Lower lobe of right lung (tissue), 2 donors: ENCODE measurements around the gene ENOX1. TPM values are rescaled to one million over a fixed set of nuclear protein-coding genes. Genes with fewer than 3 reads are reported as not detected.

Source experiments
- ATAC-seq, 2 donors: fragments of 200-7000 bp; cut with Tn5 transposase; one replicate each; pipeline ENCODE4 v1.9.1; 2020 to 2022; ENCODE audit warnings: mild to moderate bottlenecking in 2 of 2, moderate library complexity in 2 of 2
- DNase-seq: peaks from one replicate; pipeline ENCODE4 v3.0.0-alpha.2; 2020
- H3K27ac ChIP-seq: fragments of 200-600 bp; one replicate; pipeline ENCODE4 v1.8.0; 2022
- H3K27me3 ChIP-seq: fragments of 200-600 bp; one replicate; pipeline ENCODE4 v1.8.0; 2022; ENCODE audit warnings: low read depth
- H3K36me3 ChIP-seq: fragments of 200-600 bp; one replicate; pipeline ENCODE4 v1.8.0; 2022; ENCODE audit warnings: mild to moderate bottlenecking
- H3K4me1 ChIP-seq: fragments of 200-600 bp; one replicate; pipeline ENCODE4 v1.8.0; 2022
- H3K4me3 ChIP-seq: fragments of 200-600 bp; one replicate; pipeline ENCODE4 v1.8.0; 2022; ENCODE audit warnings: mild to moderate bottlenecking
- H3K9me3 ChIP-seq: fragments of 200-600 bp; one replicate; pipeline ENCODE4 v1.8.0; 2022
- CTCF ChIP-seq: fragments of 200-600 bp; IDR thresholded peaks from one replicate; pipeline ENCODE4 v1.8.0; 2022; ENCODE audit warnings: antibody characterized with exemption, mild to moderate bottlenecking
- intact Hi-C: fragments of 100-400 bp; cut with DNase I; formaldehyde crosslinking; loops from one replicate; pipeline ENCODE4 v1.11.0; 2022
- total RNA-seq: library from RNA; stranded (reverse); fragmentation: NEBNext Ultra II Directional; extraction: Animal tissue kit (Norgen Biotek cat#: 25700); gene quantifications from one replicate; pipeline ENCODE4 v1.2.1, GENCODE V29; 2021
- donor health status: DM: no; HTN: yes; CAD: no; lungs with severe emphysema.

The ENOX1 gene
- total RNA-seq, 1 donor from 2014 or later: 2.0 TPM

GRCh38 chr13:43397111-43397510, 389.7 kb downstream of the ENOX1 start:
- no peaks in the 10 kb centered on the region for H3K4me1 ChIP-seq
- ATAC-seq (no peak), DNase-seq (no peak)
- H3K4me3 ChIP-seq: no peak overlapping the region
- intact Hi-C loops: no loop called here
- H3K9me3 ChIP-seq: no peaks in the 10 kb centered on the region
- H3K36me3 ChIP-seq: no peaks in the 10 kb centered on the region
- no peaks in the 10 kb centered on the region for H3K27me3 ChIP-seq
- TF ChIP-seq CTCF: no peak
- no peak overlapping the region for H3K27ac ChIP-seq

- intact Hi-C loops: no loop called here
These were observed 395.7 kb downstream of the ENOX1 start for GRCh38 chr13:43391036-43391435.

DNA sequence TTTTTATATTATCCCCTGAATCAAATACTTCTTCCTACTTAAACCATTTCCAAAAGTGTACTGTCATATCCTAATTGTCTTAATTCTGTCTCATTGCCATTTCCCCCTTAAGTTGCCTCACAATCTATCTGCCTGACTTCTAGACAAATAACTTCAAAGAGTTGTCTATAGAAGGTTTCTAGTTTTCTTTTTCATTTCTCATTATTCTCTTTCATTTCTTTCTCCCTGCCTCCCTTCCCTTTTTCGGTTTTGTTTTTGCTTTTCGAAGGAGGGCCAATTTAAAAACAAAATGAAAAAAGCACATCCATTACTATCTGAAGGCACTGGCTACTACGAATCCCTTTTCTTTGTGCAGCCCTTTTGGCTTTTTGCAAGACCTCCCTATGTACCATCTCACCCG, 396.2 kb downstream of the ENOX1 start:
- DNase-seq: no peak
- no peak for ATAC-seq
- TF ChIP-seq CTCF: no peak
- H3K27me3 ChIP-seq: no peaks in the 10 kb centered on the region
- H3K4me1 ChIP-seq: peaks cover 22% of the 10 kb centered on the region
- no peak overlapping the region for H3K27ac ChIP-seq
- no peaks in the 10 kb centered on the region for H3K36me3 ChIP-seq
- no peak overlapping the region for H3K4me3 ChIP-seq
- no peaks in the 10 kb centered on the region for H3K9me3 ChIP-seq
- intact Hi-C loops: no loop called here

More at GRCh38 chr13:43391036-43391435, 395.7 kb downstream of the ENOX1 start:
- TF ChIP-seq CTCF: no peak
- DNase-seq (no peak), ATAC-seq (no peak)
- Histone ChIP-seq H3K27me3 (no peaks in the 10 kb centered on the region), H3K36me3 (no peaks in the 10 kb centered on the region), H3K4me1 (peaks cover 22% of the 10 kb centered on the region), H3K27ac (no peak overlapping the region), H3K9me3 (no peaks in the 10 kb centered on the region), H3K4me3 (no peak overlapping the region)

GRCh38 chr13:43389983-43390382, 396.8 kb downstream of the ENOX1 start:
- DNase-seq (no peak), ATAC-seq (no peak)
- no peak for TF ChIP-seq CTCF
- H3K4me1 ChIP-seq: peaks cover 22% of the 10 kb centered on the region
- no peak overlapping the region for H3K4me3 ChIP-seq
- no peaks in the 10 kb centered on the region for H3K9me3 ChIP-seq
- H3K27me3 ChIP-seq: no peaks in the 10 kb centered on the region
- intact Hi-C loops: no loop called here
- no peaks in the 10 kb centered on the region for H3K36me3 ChIP-seq
- H3K27ac ChIP-seq: no peak overlapping the region

DNA sequence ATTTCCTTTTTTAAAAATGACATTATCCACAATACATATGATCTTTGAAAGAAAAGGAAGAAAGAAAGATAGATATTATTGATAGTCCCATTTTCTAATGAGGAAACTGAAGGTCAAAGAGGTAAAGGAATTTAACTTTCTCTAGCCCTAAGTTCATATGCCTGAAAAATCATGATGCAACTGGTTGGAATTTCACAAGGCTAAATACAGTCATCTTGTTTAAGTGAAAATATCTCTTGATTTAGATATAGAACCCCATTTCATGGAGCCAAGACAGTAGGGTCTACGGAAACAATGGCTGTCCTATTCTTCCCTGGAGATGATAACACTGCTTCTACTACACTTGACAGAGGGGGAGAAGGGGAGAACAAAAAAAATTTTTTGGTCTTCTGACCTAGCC, 397.2 kb downstream of the ENOX1 start:
- H3K27ac ChIP-seq: no peak overlapping the region
- H3K4me1 ChIP-seq: peaks cover 22% of the 10 kb centered on the region
- DNase-seq (no peak), ATAC-seq (no peak)
- H3K4me3 ChIP-seq: no peak overlapping the region
- no peaks in the 10 kb centered on the region for H3K36me3 ChIP-seq
- H3K9me3 ChIP-seq: no peaks in the 10 kb centered on the region
- intact Hi-C loops: no loop called here
- no peak for TF ChIP-seq CTCF
- H3K27me3 ChIP-seq: no peaks in the 10 kb centered on the region
